NK-92 treated with Interleukin-12 subunit alpha and Interleukin-12 subunit beta, amount 100 ng/mL, for 24 hours (cell line): Measurements from ENCODE around the gene EPHA7.

Source experiments
- DNase-seq: peaks from one replicate; lab custom pipeline; 2025; lab: John Stamatoyannopoulos, UW

Gene EPHA7

DNA sequence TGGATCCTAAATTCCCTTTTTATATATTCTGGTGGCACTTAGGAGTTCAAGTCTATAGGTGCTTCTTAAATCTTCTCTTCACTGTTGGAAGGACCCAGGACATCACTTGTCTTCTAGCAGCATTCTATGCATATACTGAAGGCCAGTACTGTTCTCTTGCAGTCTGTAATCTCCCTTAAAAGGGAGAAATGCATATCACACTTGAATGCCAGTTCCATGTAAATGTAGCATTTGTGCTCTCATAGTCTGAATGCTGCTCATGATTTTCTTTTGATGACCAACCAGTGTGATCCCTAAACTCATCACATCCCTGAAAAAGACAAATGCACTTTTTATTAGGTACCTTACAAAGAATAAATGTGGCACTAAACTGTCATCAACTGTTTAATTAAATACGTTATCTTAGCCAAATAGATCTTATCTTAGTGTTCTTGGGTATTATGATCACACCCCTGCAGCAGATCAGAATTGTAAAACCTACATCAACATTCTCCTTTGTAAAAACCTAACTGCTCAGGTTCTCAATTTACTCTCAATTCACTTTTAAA is 176.1 kb downstream of the EPHA7 start:
- DNase-seq, result no peak

DNA sequence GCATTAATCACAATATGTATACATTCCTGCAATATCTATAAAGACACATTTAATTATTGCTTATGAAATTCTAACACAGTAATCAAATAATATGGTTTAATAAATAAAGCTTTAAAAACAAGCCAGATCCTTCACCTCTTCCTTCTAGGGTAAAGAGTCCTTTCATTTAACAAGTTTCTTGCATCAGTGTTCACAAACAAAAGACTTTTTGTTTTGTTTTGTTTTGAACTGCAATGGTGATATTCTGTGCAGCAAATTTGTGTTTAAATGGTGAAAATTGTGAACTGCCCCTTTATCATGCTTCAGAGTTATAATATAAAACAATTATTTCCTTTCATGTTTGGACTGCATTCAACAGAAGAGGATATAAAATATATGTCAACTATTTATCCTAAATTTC is 177.3 kb downstream of the EPHA7 start:
- no peak for DNase-seq

- no peak for DNase-seq
These were observed 180.7 kb downstream of the EPHA7 start for GRCh38 chr6:93238632-93239031.

GRCh38 chr6:93235775-93236174 is 183.6 kb downstream of the EPHA7 start:
- DNase-seq, result no peak

- DNase-seq, result no peak
These were observed 192.5 kb downstream of the EPHA7 start for GRCh38 chr6:93226822-93227221.

DNA sequence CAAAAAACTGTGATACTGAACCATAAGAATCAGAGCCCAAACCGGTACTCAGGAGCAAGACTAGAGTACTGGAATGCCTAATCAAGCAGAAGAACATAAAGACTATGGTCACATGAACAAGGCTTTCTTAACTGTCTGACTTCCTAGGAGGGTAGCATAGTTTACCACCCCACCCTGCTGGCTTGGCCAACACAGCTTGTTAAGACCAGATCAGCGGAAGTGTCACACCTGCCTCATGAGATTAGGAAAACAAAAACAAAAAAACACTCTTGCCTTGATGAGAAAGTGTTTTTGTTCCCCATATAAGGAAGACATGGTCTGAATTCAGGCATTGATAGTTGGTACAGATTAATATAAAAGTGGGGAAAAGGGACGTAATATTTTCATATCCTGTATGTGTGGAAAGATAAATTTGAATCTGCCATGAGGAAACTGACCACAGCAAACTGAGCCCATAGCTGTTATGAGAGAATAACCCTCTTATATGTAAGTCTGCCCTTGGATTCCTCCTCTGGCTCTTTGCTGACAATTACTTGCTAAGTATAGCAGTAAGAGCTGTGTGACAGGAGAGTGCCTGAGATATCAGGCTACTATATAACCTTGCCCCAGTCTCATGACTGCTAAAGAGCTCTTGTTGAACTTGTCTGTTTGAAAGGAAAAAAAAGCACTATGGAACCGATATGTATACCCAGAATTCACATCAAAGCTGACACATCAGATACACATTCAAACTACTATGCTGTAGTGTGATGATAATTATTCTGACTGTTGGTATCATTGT is 197.1 kb downstream of the EPHA7 start:
- no peak for DNase-seq

GRCh38 chr6:93219447-93219846 is 199.9 kb downstream of the EPHA7 start:
- no peak for DNase-seq

GRCh38 chr6:93218096-93218495 is 201.3 kb downstream of the EPHA7 start:
- DNase-seq, result no peak

DNA sequence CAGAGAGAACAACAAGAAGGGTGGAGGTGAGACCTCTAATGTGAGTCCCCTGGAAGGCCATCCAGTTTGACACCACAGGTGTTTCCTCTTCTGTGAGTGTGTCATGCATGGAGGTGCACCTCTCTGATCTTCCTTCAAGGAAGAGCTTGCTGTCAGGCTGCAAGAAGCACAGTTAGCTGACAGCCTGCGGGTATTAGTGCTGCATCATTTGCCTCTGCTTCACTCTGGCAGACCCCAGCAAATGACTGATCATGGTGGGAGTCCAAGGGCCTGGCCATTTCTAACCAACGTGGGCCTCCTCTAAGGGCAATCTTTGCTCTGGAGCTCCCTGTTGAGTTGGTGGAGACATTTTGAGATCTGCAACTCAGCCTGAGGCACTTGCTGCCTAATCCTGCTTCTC is 206.3 kb downstream of the EPHA7 start:
- DNase-seq, result no peak

DNA sequence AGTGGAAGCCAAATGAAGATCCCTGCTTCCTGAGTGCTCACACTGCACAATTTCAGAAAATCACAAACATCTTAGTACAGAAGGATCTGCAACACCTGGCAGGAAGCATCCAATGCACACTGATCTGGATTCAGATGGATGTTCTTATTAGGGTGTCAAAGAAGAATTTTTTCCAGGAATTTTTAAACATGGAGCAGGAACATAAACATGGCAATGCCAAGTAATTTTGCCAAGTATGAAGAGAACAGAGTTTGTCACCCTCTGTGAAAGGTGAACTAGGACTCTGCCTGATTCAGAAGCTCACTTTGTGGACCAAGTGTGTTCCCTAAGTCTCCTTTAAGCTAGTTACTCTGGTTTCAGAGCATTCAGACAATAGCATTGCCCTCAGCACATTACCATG is 208.5 kb downstream of the EPHA7 start:
- no peak for DNase-seq

DNA sequence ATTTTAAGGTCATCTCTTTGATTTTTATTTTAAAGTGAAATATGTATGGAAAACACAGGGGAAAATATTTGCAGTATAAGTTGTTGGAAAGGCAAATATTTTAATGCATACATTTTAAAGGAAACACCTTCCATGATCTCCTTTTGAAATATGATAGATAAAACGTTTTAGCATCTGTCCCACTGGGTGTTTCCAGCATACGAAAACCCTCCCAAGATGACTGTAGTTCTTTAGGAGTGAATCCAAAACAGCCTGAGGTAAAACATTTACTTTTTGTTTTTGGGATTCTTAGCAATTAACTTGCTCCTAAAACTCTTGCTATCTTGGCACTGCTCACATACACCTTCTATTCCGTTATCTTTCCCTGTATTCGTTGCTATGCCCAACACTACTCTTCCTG is 210.0 kb downstream of the EPHA7 start:
- DNase-seq, result no peak

DNA sequence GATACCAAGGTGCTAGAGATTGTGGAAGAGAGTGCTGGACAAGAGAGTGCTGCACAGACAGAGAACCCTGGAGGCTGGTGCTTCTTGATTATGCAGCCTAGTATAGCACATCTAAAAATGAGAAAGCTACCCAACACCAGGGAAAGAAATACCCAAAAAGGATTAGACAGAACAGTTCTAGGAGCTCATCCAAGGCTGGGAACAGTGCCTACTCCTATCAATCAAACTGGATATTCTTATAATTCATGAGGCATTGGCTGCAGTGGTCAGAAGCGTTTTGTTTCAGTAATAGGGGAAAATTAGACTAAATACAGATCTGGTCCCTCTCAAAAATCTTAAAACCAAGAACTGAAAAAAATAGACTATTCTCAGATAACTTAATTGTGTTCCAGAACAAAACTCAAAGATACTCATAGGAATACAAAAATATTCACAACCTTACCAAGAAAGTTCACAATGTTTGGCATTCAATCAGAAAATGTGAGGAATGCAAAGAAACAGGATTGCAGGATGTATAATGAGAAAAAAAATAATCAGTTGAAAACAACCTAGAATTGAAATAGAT is 222.9 kb downstream of the EPHA7 start:
- no peak for DNase-seq

GRCh38 chr6:93194480-93194879 is 224.9 kb downstream of the EPHA7 start:
- DNase-seq, result no peak

DNA sequence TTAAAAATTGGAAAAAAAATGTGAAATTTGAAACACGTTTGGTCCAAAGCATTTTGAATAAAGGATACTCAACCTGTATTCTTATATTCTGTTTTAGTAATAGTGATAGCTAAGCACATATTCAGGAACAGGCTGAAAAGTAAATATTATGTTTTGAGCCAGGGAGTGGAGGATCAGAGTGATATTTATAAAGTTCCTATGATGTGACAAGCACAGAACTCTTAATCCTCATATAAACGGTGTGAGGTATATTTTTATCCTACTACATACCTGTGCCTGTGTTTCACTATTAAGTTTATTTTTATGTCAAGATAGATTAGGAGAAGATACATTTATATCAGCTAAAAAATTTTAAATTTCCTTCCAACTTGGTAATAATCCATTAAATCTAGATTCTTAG is 225.5 kb downstream of the EPHA7 start:
- no peak for DNase-seq
